Panc1 (cell line): ENCODE data around the gene LRRN3. TPM values are rescaled to one million over a fixed set of nuclear protein-coding genes. Genes with fewer than 3 reads are reported as not detected.

Experiments
- ATAC-seq: fragments of 200-7000 bp; cut with Tn5 transposase; 2 replicates; pipeline ENCODE4 v1.9.1; 2020; ENCODE audit warnings: mild to moderate bottlenecking, moderate library complexity
- BruUV-seq: library from RNA; stranded (reverse); fragments of 400-500 nt; replicated peaks from 2 replicates; lab custom pipeline; 2021; lab: Mats Ljungman, UMichigan
- CTCF ChIA-PET: fragments of 300-600 bp; sonication (Branson Sonifier 250); formaldehyde crosslinking; loops from one replicate; lab custom pipeline; 2022; ENCODE audit warnings: antibody characterized with exemption; lab: Charles Lee
- POLR2A ChIA-PET: fragments of 300-600 bp; sonication (Branson Sonifier 250); formaldehyde crosslinking; loops from one replicate; lab custom pipeline; 2022; ENCODE audit warnings: antibody characterized with exemption; lab: Charles Lee
- DNase-seq: peaks from one replicate; pipeline ENCODE4 v3.0.0-alpha.2; 2010; ENCODE audit warnings: low read depth, low spot score
- H3K27ac ChIP-seq: 2 replicates; pipeline ENCODE4 v1.5.1; 2011; ENCODE audit warnings: mild to moderate bottlenecking, low read length, inconsistent platforms
- H3K27me3 ChIP-seq: fragments of 200-500 bp; sonication (Bioruptor generic); 2 replicates; pipeline ENCODE4 v1.6.0; 2014; ENCODE audit warnings: low read length, inconsistent platforms; ENCODE audit not compliant: control insufficient read depth, insufficient read depth
- H3K36me3 ChIP-seq: fragments of 200-500 bp; sonication (Bioruptor generic); 2 replicates; pipeline ENCODE4 v1.5.1; 2014; ENCODE audit warnings: inconsistent platforms, mild to moderate bottlenecking, low read length, moderate library complexity; ENCODE audit not compliant: control insufficient read depth, insufficient read depth
- H3K4me1 ChIP-seq: 2 replicates; pipeline ENCODE4 v1.5.1; 2011; ENCODE audit warnings: inconsistent platforms, mild to moderate bottlenecking, low read length, moderate library complexity; ENCODE audit not compliant: control insufficient read depth, insufficient read depth
- H3K4me3 ChIP-seq, 2 experiments: 2 replicates each; pipeline ENCODE4 v1.5.1; 2011 to 2012; ENCODE audit warnings: low read depth in 2 of 2, low read length in 2 of 2, mild to moderate bottlenecking in 2 of 2, inconsistent platforms in 1 of 2, moderate library complexity in 1 of 2
- H3K9me3 ChIP-seq: fragments of 200-500 bp; sonication (Bioruptor generic); 2 replicates; pipeline ENCODE4 v1.5.1; 2014; ENCODE audit warnings: low read depth, mild to moderate bottlenecking, inconsistent platforms, low read length, moderate library complexity; ENCODE audit not compliant: control insufficient read depth, insufficient read depth
- POLR2AphosphoS5 ChIP-seq: IDR thresholded peaks from 2 replicates; pipeline ENCODE4 v1.6.1; 2012; ENCODE audit warnings: mild to moderate bottlenecking, low read depth, low read length, moderate library complexity
- SIN3A ChIP-seq: IDR thresholded peaks from 2 replicates; pipeline ENCODE4 v1.6.1; 2012; ENCODE audit warnings: low read depth, mild to moderate bottlenecking, low read length, moderate library complexity, borderline replicate concordance; ENCODE audit not compliant: insufficient read depth
- TCF7L2 ChIP-seq: IDR thresholded peaks from 2 replicates; pipeline ENCODE4 v1.6.1; 2011; ENCODE audit warnings: mild to moderate bottlenecking, low read depth, low read length, inconsistent platforms
- in situ Hi-C: cut with HindIII; loops from 2 replicates; pipeline ENCODE4 v1.10.0; 2016; ENCODE audit warnings: low sequenced_read_pairs, low pct_unique_long_range_greater_than_20kb
- intact Hi-C: fragments of 100-400 bp; cut with micrococcal nuclease; formaldehyde crosslinking; loops from one replicate; pipeline ENCODE4 v1.10.0; 2022; ENCODE audit not compliant: unreplicated experiment
- total RNA-seq: library from RNA; stranded (reverse); gene quantifications from one replicate; pipeline ENCODE4 v1.2.1, GENCODE V29; 2021; ENCODE audit not compliant: unreplicated experiment
- TF ChIP-seq, protein P1 (sequence below), 2 experiments: IDR thresholded peaks; 2 replicates each; pipeline ENCODE4 v1.6.1; 2011 to 2012; ENCODE audit warnings: low read depth in 2 of 2, control low read depth in 1 of 2, low read length in 1 of 2, mild to moderate bottlenecking in 1 of 2, moderate library complexity in 1 of 2; ENCODE audit not compliant: insufficient read depth in 1 of 2
- TF ChIP-seq, protein P2 (sequence below): fragments of 450-650 bp; IDR thresholded peaks from 2 replicates; pipeline ENCODE4 v1.5.1; 2017; ENCODE audit warnings: mild to moderate bottlenecking

LRRN3 gene
- total RNA-seq, 1 experiment from 2014 or later: 0.15 TPM

DNA sequence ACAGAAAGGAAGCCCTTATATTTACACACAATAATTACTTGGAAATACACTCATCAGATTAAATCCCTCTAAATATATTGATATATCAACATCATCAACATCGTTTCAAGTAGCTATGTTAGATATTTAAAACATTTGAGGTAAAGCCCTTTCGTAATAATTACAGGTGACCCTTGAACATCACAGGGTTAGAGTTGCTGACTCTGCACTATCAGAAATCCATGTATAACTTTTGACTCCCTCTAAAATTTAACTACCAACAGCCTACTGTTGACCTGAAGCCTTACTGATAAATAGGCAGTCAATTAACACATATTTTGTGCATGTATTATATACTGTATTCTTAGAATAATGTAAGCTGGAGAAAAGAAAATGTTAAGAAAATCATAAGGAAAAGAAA, 34.6 kb upstream of the LRRN3 start:
- in situ Hi-C loops (no loop called here), intact Hi-C loops (no loop called here)
- TF ChIP-seq POLR2AphosphoS5: no peak
- TF ChIP-seq SIN3A: no peak
- no peak for TF ChIP-seq TCF7L2
- TF ChIP-seq, protein P1, sequence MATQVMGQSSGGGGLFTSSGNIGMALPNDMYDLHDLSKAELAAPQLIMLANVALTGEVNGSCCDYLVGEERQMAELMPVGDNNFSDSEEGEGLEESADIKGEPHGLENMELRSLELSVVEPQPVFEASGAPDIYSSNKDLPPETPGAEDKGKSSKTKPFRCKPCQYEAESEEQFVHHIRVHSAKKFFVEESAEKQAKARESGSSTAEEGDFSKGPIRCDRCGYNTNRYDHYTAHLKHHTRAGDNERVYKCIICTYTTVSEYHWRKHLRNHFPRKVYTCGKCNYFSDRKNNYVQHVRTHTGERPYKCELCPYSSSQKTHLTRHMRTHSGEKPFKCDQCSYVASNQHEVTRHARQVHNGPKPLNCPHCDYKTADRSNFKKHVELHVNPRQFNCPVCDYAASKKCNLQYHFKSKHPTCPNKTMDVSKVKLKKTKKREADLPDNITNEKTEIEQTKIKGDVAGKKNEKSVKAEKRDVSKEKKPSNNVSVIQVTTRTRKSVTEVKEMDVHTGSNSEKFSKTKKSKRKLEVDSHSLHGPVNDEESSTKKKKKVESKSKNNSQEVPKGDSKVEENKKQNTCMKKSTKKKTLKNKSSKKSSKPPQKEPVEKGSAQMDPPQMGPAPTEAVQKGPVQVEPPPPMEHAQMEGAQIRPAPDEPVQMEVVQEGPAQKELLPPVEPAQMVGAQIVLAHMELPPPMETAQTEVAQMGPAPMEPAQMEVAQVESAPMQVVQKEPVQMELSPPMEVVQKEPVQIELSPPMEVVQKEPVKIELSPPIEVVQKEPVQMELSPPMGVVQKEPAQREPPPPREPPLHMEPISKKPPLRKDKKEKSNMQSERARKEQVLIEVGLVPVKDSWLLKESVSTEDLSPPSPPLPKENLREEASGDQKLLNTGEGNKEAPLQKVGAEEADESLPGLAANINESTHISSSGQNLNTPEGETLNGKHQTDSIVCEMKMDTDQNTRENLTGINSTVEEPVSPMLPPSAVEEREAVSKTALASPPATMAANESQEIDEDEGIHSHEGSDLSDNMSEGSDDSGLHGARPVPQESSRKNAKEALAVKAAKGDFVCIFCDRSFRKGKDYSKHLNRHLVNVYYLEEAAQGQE (IDR thresholded peaks at IDR 0.05; ENCODE audit: insufficient read depth in 1 of 2, low read depth in 2 of 2, low read length in 1 of 2): no peak
- TF ChIP-seq, protein P2, sequence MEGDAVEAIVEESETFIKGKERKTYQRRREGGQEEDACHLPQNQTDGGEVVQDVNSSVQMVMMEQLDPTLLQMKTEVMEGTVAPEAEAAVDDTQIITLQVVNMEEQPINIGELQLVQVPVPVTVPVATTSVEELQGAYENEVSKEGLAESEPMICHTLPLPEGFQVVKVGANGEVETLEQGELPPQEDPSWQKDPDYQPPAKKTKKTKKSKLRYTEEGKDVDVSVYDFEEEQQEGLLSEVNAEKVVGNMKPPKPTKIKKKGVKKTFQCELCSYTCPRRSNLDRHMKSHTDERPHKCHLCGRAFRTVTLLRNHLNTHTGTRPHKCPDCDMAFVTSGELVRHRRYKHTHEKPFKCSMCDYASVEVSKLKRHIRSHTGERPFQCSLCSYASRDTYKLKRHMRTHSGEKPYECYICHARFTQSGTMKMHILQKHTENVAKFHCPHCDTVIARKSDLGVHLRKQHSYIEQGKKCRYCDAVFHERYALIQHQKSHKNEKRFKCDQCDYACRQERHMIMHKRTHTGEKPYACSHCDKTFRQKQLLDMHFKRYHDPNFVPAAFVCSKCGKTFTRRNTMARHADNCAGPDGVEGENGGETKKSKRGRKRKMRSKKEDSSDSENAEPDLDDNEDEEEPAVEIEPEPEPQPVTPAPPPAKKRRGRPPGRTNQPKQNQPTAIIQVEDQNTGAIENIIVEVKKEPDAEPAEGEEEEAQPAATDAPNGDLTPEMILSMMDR: no peak
- BruUV-seq: no TSS peak
- CTCF ChIA-PET: no interaction called here
- Histone ChIP-seq H3K36me3 (no peaks in the 10 kb centered on the region), H3K9me3 (no peaks in the 10 kb centered on the region), H3K4me3 (no peak overlapping the region), H3K27me3 (no peaks in the 10 kb centered on the region), H3K27ac (no peak overlapping the region), H3K4me1 (no peaks in the 10 kb centered on the region)
- DNase-seq (no peak), ATAC-seq (no peak)
- POLR2A ChIA-PET: no interaction called here

DNA sequence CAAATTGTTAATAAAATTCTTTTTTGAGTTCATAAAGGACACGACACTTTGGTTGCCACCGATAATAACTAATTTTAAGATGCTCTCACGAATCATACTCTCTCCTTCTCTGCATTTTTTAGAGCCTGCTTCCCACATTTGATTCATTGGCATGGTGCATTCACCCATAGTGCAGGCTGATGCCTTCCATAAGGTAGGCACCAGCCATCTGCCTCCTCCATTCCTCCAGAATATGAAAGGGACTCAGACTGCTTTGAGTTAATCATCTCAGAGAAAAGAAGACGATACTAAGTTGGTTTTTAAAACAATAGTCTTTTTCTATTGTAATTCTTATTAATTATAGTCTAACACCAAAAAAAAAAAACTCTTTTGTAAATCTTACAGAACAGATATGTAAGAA, 33.9 kb upstream of the LRRN3 start:
- no peak for TF ChIP-seq SIN3A
- TF ChIP-seq, protein P2: no peak
- TF ChIP-seq POLR2AphosphoS5: no peak
- TF ChIP-seq, protein P1 (IDR thresholded peaks at IDR 0.05; ENCODE audit: insufficient read depth in 1 of 2, low read depth in 2 of 2, low read length in 1 of 2): no peak
- intact Hi-C loops: no loop called here
- Histone ChIP-seq H3K4me1 (no peaks in the 10 kb centered on the region), H3K4me3 (no peak overlapping the region), H3K27me3 (no peaks in the 10 kb centered on the region), H3K36me3 (no peaks in the 10 kb centered on the region), H3K9me3 (no peaks in the 10 kb centered on the region), H3K27ac (no peak overlapping the region)
- ChIA-PET POLR2A (no interaction called here), CTCF (no interaction called here)
- DNase-seq (no peak), ATAC-seq (no peak)
- in situ Hi-C loops: no loop called here
- no TSS peak for BruUV-seq
